NCI-H128 (cell line): ENCODE data around the gene UNC5B.

ENCODE experiments used
- DNase-seq: peaks from one replicate; lab custom pipeline; 2025; ENCODE audit not compliant: unreplicated experiment; lab: John Stamatoyannopoulos, UW

Gene UNC5B

GRCh38 chr10:71336632-71337031 is 124.3 kb downstream of the UNC5B start:
- DNase-seq = no peak

- DNase-seq = no peak
Measured at GRCh38 chr10:71337219-71337701, 124.9 kb downstream of the UNC5B start.

- no peak for DNase-seq
Measured at GRCh38 chr10:71338728-71339495, 126.5 kb downstream of the UNC5B start.

GRCh38 chr10:71339796-71340589 is 127.6 kb downstream of the UNC5B start:
- no peak for DNase-seq

- DNase-seq = no peak
Measured at GRCh38 chr10:71342573-71343391, 130.4 kb downstream of the UNC5B start.

GRCh38 chr10:71343392-71343773 is 131.0 kb downstream of the UNC5B start:
- no peak for DNase-seq

- DNase-seq = no peak
Measured at GRCh38 chr10:71344154-71344925, 132.0 kb downstream of the UNC5B start.

- no peak for DNase-seq
Measured at GRCh38 chr10:71344993-71345480, 132.7 kb downstream of the UNC5B start.

GRCh38 chr10:71345694-71346093 is 133.3 kb downstream of the UNC5B start:
- no peak for DNase-seq

GRCh38 chr10:71346731-71347130 is 134.4 kb downstream of the UNC5B start:
- no peak for DNase-seq

- no peak for DNase-seq
Measured at GRCh38 chr10:71347587-71348395, 135.4 kb downstream of the UNC5B start.

GRCh38 chr10:71348850-71349249 is 136.5 kb downstream of the UNC5B start:
- DNase-seq = no peak

GRCh38 chr10:71349406-71349805 is 137.0 kb downstream of the UNC5B start:
- DNase-seq = no peak

- no peak for DNase-seq
Measured at GRCh38 chr10:71351087-71351486, 138.7 kb downstream of the UNC5B start.

- DNase-seq = no peak
Measured at GRCh38 chr10:71351628-71352319, 139.4 kb downstream of the UNC5B start.
